GM23338 (cell line): ENCODE measurements around the gene RIBC2. TPM values are rescaled to one million over a fixed set of nuclear protein-coding genes. Genes with fewer than 3 reads are reported as not detected.

Source experiments
- ATAC-seq: fragments of 200-7000 bp; cut with Tn5 transposase; 3 replicates; pipeline ENCODE4 v1.9.1; 2020
- DNase-seq: peaks from one replicate; pipeline ENCODE4 v3.0.0-alpha.2; 2015; ENCODE audit warnings: low spot score
- H2AFZ ChIP-seq: fragments of 200-600 bp; sonication (generic); 2 replicates; pipeline ENCODE4 v1.8.0; 2016; ENCODE audit warnings: antibody characterized with exemption, mild to moderate bottlenecking, moderate library complexity
- H3F3A ChIP-seq: fragments of 200-600 bp; sonication (generic); replicated peaks from 2 replicates; pipeline ENCODE4 v1.8.0; 2017; ENCODE audit warnings: antibody characterized with exemption, mixed run types, low read depth
- H3K27ac ChIP-seq: fragments of 200-600 bp; sonication (generic); 2 replicates; pipeline ENCODE4 v1.6.1; 2016; ENCODE audit warnings: low read depth
- H3K27me3 ChIP-seq: fragments of 200-600 bp; sonication (generic); 2 replicates; pipeline ENCODE4 v1.8.0; 2016; ENCODE audit warnings: mild to moderate bottlenecking, mixed run types, moderate library complexity; ENCODE audit not compliant: insufficient read depth
- H3K36me3 ChIP-seq: fragments of 200-600 bp; sonication (generic); 2 replicates; pipeline ENCODE4 v1.8.0; 2016; ENCODE audit warnings: mild to moderate bottlenecking; ENCODE audit not compliant: insufficient read depth
- H3K4me1 ChIP-seq: fragments of 200-600 bp; sonication (generic); 2 replicates; pipeline ENCODE4 v1.8.0; 2016; ENCODE audit warnings: mild to moderate bottlenecking, moderate library complexity; ENCODE audit not compliant: insufficient read depth
- H3K4me2 ChIP-seq: fragments of 200-600 bp; sonication (generic); 2 replicates; pipeline ENCODE4 v1.7.1; 2017; ENCODE audit warnings: mixed run types
- H3K4me3 ChIP-seq: fragments of 200-600 bp; sonication (generic); 2 replicates; pipeline ENCODE4 v1.6.1; 2016; ENCODE audit warnings: mixed run types
- H3K79me2 ChIP-seq: fragments of 200-600 bp; sonication (generic); replicated peaks from 2 replicates; pipeline ENCODE4 v1.8.0; 2017; ENCODE audit warnings: mild to moderate bottlenecking; ENCODE audit not compliant: insufficient read depth
- H3K9me2 ChIP-seq: fragments of 200-600 bp; sonication (generic); 2 replicates; pipeline ENCODE4 v1.8.0; 2017; ENCODE audit not compliant: insufficient read depth
- H4K20me1 ChIP-seq: fragments of 200-600 bp; sonication (generic); replicated peaks from 2 replicates; pipeline ENCODE4 v1.8.0; 2017; ENCODE audit warnings: mild to moderate bottlenecking; ENCODE audit not compliant: insufficient read depth
- H3K27ac Mint-ChIP-seq: 2 replicates; pipeline ENCODE4 v1.8.0; 2020; ENCODE audit warnings: inconsistent platforms, mild to moderate bottlenecking, moderate library complexity, mixed read lengths
- H3K27me3 Mint-ChIP-seq: 3 replicates; pipeline ENCODE4 v1.8.0; 2022; ENCODE audit warnings: low read depth, mild to moderate bottlenecking, moderate library complexity, mixed read lengths, inconsistent platforms; ENCODE audit not compliant: insufficient read depth, poor library complexity
- H3K36me3 Mint-ChIP-seq: 3 replicates; pipeline ENCODE4 v1.8.0; 2021; ENCODE audit warnings: low read depth, mild to moderate bottlenecking, inconsistent platforms, moderate library complexity, mixed read lengths
- H3K4me1 Mint-ChIP-seq: 3 replicates; pipeline ENCODE4 v1.8.0; 2020; ENCODE audit warnings: mild to moderate bottlenecking, inconsistent platforms, mixed read lengths
- H3K4me3 Mint-ChIP-seq: 3 replicates; pipeline ENCODE4 v1.8.0; 2021; ENCODE audit warnings: moderate library complexity, mild to moderate bottlenecking, inconsistent platforms, mixed read lengths
- H3K9me3 Mint-ChIP-seq: 3 replicates; pipeline ENCODE4 v1.8.0; 2020; ENCODE audit warnings: moderate library complexity, mild to moderate bottlenecking, inconsistent platforms, mixed read lengths
- ETS1 ChIP-seq: IDR thresholded peaks from 2 replicates; pipeline ENCODE4 v1.6.1; 2016; ENCODE audit warnings: antibody characterized with exemption
- EZH2phosphoT487 ChIP-seq: fragments of 200-600 bp; sonication (generic); IDR thresholded peaks from one replicate; pipeline ENCODE4 v1.8.1; 2018; ENCODE audit warnings: antibody characterized with exemption; ENCODE audit not compliant: unreplicated experiment
- JUNB ChIP-seq: IDR thresholded peaks from one replicate; pipeline ENCODE4 v1.6.1; 2016; ENCODE audit warnings: antibody characterized with exemption; ENCODE audit not compliant: unreplicated experiment
- ZNF462 ChIP-seq: fragments of 250-450 bp; sonication (Bioruptor Pico); IDR thresholded peaks from 2 replicates; pipeline ENCODE4 v1.5.0; 2020; ENCODE audit warnings: mild to moderate bottlenecking, moderate library complexity
- polyA plus RNA-seq: library from polyadenylated mRNA; unstranded; fragments of >200 nt; fragmentation: Nextera tagmentation; extraction: Ambion mirVana; gene quantifications from 2 replicates; pipeline ENCODE4 v1.2.1, GENCODE V29; 2016
- total RNA-seq: library from RNA; depleted of rRNA; stranded (reverse); fragments of >200 nt; shearing (Covaris generic); gene quantifications from 2 replicates; pipeline ENCODE4 v1.2.3, GENCODE V29; 2014
- TF ChIP-seq, protein P1 (sequence below): IDR thresholded peaks from one replicate; pipeline ENCODE4 v1.6.1; 2018; ENCODE audit warnings: antibody characterized with exemption; ENCODE audit not compliant: unreplicated experiment

Gene RIBC2
- total and polyA plus RNA-seq, 2 experiments from 2014 or later: 2.2 to 2.8 TPM

DNA sequence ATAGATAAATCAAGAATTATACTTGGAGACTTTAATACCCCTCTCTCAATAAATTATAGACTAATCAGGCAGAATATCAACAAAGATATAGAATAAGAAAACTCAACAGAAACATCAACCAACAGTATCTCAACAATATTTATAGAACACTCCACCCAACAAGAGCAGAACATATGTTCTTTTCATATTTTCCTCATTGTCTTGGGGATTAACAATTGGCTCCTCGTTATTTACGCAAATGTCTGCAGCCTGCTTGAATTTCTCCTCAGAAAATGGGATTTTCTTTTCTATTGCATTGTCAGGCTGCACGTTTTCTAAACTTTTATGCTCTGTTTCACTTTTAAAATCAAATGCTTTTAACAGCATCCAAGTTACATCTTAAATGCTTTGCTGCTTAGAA, 52.1 kb downstream of the RIBC2 start (continued):
- TF ChIP-seq ZNF462 (CRISPR knock-in tag) (no peak), EZH2phosphoT487 (no peak), JUNB (no peak)

DNA sequence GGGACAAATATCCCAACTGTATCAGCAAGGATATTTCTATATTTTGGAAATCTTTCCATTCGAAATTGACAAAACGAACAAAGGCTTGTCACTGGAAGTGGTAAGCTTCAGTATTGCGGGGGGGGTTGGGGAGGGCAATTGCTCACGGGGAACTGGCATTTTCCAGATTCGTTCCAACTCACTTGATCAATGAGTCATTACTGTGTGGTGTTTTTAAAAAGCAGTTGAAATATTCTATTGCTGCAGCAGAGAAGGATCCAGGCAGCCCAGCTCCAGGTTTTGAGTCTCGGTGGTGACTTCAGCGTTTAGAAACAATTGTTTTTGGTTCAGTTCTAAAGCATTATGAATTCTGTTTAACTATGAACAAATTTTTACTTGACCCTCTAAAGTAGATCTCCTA, 55.4 kb downstream of the RIBC2 start:
- Mint-ChIP-seq H3K9me3 (peaks cover 25% of the 10 kb centered on the region), H3K4me1 (peaks cover 21% of the 10 kb centered on the region), H3K36me3 (peaks cover 15% of the 10 kb centered on the region), H3K4me3 (no peak overlapping the region), H3K27me3 (peaks cover 7% of the 10 kb centered on the region), H3K27ac (no peak overlapping the region)
- no peaks in the 10 kb centered on the region for H4K20me1 ChIP-seq
- peak overlapping the region; percentile 22; the same call in 1 of the 2 replicates for H3K4me2 ChIP-seq
- ATAC-seq (no peak), DNase-seq (no peak)
- peaks cover 22% of the 10 kb centered on the region for H3K4me1 ChIP-seq
- H3F3A ChIP-seq: no peaks in the 10 kb centered on the region
- no peak overlapping the region for H2AFZ ChIP-seq
- no peak overlapping the region for H3K27ac ChIP-seq
- no peaks in the 10 kb centered on the region for H3K27me3 ChIP-seq
- no peaks in the 10 kb centered on the region for H3K9me2 ChIP-seq
- no peak overlapping the region for H3K4me3 ChIP-seq
- no peak for TF ChIP-seq ETS1
- TF ChIP-seq, protein P1, sequence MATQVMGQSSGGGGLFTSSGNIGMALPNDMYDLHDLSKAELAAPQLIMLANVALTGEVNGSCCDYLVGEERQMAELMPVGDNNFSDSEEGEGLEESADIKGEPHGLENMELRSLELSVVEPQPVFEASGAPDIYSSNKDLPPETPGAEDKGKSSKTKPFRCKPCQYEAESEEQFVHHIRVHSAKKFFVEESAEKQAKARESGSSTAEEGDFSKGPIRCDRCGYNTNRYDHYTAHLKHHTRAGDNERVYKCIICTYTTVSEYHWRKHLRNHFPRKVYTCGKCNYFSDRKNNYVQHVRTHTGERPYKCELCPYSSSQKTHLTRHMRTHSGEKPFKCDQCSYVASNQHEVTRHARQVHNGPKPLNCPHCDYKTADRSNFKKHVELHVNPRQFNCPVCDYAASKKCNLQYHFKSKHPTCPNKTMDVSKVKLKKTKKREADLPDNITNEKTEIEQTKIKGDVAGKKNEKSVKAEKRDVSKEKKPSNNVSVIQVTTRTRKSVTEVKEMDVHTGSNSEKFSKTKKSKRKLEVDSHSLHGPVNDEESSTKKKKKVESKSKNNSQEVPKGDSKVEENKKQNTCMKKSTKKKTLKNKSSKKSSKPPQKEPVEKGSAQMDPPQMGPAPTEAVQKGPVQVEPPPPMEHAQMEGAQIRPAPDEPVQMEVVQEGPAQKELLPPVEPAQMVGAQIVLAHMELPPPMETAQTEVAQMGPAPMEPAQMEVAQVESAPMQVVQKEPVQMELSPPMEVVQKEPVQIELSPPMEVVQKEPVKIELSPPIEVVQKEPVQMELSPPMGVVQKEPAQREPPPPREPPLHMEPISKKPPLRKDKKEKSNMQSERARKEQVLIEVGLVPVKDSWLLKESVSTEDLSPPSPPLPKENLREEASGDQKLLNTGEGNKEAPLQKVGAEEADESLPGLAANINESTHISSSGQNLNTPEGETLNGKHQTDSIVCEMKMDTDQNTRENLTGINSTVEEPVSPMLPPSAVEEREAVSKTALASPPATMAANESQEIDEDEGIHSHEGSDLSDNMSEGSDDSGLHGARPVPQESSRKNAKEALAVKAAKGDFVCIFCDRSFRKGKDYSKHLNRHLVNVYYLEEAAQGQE: no peak
- H3K79me2 ChIP-seq: no peaks in the 10 kb centered on the region
- no peaks in the 10 kb centered on the region for H3K36me3 ChIP-seq
